ENCODE results near the gene ARHGEF25. TPM values are rescaled to one million over a fixed set of nuclear protein-coding genes. Genes with fewer than 3 reads are reported as not detected.

Gene ARHGEF25
- total RNA-seq, 1 donor from 2014 or later: 28.7 TPM

DNA sequence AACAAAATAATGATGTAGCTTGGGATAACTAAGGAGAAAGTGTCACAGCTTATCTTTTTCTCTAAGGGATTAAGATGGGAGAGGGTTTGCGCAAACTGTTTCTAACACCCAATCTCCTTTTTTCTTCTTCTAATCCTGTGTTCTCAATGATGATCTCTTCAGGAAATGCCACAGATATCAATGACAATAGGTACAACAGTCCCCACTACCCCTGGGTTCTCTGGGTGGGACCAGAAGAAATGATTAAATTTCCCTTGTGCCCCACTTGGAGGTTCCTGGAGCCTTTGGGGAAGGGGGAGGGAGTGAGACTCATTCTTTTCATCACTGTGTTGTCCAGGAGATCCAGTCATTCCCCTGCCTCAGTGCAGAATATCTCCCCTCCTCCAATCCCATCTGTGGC lies 28.8 kb upstream of the ARHGEF25 start:
- Histone ChIP-seq H3K27ac (no peak overlapping the region), H3K4me1 (no peaks in the 10 kb centered on the region), H3K27me3 (no peaks in the 10 kb centered on the region), H3K4me3 (no peak overlapping the region), H3K36me3 (no peaks in the 10 kb centered on the region), H3K9me3 (no peaks in the 10 kb centered on the region)
- intact Hi-C loops (cut with DNase I): no loop called here
- no peak for DNase-seq (ENCODE audit: extremely low spot score in 2 of 2)
- TF ChIP-seq, protein P1, sequence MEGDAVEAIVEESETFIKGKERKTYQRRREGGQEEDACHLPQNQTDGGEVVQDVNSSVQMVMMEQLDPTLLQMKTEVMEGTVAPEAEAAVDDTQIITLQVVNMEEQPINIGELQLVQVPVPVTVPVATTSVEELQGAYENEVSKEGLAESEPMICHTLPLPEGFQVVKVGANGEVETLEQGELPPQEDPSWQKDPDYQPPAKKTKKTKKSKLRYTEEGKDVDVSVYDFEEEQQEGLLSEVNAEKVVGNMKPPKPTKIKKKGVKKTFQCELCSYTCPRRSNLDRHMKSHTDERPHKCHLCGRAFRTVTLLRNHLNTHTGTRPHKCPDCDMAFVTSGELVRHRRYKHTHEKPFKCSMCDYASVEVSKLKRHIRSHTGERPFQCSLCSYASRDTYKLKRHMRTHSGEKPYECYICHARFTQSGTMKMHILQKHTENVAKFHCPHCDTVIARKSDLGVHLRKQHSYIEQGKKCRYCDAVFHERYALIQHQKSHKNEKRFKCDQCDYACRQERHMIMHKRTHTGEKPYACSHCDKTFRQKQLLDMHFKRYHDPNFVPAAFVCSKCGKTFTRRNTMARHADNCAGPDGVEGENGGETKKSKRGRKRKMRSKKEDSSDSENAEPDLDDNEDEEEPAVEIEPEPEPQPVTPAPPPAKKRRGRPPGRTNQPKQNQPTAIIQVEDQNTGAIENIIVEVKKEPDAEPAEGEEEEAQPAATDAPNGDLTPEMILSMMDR (IDR thresholded peaks at IDR 0.05): no peak
- TF ChIP-seq POLR2A (IDR thresholded peaks at IDR 0.05) (no peak), POLR2AphosphoS5 (IDR thresholded peaks at IDR 0.05; ENCODE audit: insufficient read depth in 1 of 2, low read depth in 1 of 2) (no peak)

- Histone ChIP-seq H3K4me1 (no peaks in the 10 kb centered on the region), H3K9me3 (no peaks in the 10 kb centered on the region), H3K27ac (no peak overlapping the region), H3K4me3 (no peak overlapping the region), H3K36me3 (no peaks in the 10 kb centered on the region), H3K27me3 (no peaks in the 10 kb centered on the region)
- no peak for DNase-seq (ENCODE audit: extremely low spot score in 2 of 2)
- TF ChIP-seq POLR2A (IDR thresholded peaks at IDR 0.05) (no peak), POLR2AphosphoS5 (IDR thresholded peaks at IDR 0.05; ENCODE audit: insufficient read depth in 1 of 2, low read depth in 1 of 2) (no peak)
- TF ChIP-seq, protein P1 (IDR thresholded peaks at IDR 0.05): peak; percentile 93 to 98 (median 95)
- intact Hi-C loops (cut with DNase I): loop anchor here (1.0 kb wide), 1 partner anchor 37 kb away; no protein-coding TSS in a partner anchor
Observed at GRCh38 chr12:57583008-57583831, 28.0 kb upstream of the ARHGEF25 start.

- TF ChIP-seq, protein P1 (IDR thresholded peaks at IDR 0.05): no peak
- TF ChIP-seq POLR2AphosphoS5 (IDR thresholded peaks at IDR 0.05; ENCODE audit: insufficient read depth in 1 of 2, low read depth in 1 of 2) (no peak), POLR2A (IDR thresholded peaks at IDR 0.05) (no peak)
- Histone ChIP-seq H3K4me3 (no peak overlapping the region), H3K27ac (no peak overlapping the region), H3K36me3 (no peaks in the 10 kb centered on the region), H3K4me1 (no peaks in the 10 kb centered on the region), H3K27me3 (no peaks in the 10 kb centered on the region), H3K9me3 (no peaks in the 10 kb centered on the region)
- intact Hi-C loops (cut with DNase I): no loop called here
- DNase-seq (ENCODE audit: extremely low spot score in 2 of 2): no peak
Observed at GRCh38 chr12:57584050-57584449, 27.2 kb upstream of the ARHGEF25 start.

GRCh38 chr12:57584690-57585089 lies 26.5 kb upstream of the ARHGEF25 start:
- intact Hi-C loops (cut with DNase I): no loop called here
- no peaks in the 10 kb centered on the region for H3K27me3 ChIP-seq

More at GRCh38 chr12:57584690-57585089, 26.5 kb upstream of the ARHGEF25 start:
- H3K4me3 ChIP-seq: no peak overlapping the region
- no peak for TF ChIP-seq POLR2A (IDR thresholded peaks at IDR 0.05)
- no peak for TF ChIP-seq POLR2AphosphoS5 (IDR thresholded peaks at IDR 0.05; ENCODE audit: insufficient read depth in 1 of 2, low read depth in 1 of 2)
- TF ChIP-seq, protein P1 (IDR thresholded peaks at IDR 0.05): no peak
- no peak overlapping the region for H3K27ac ChIP-seq
- no peak for DNase-seq (ENCODE audit: extremely low spot score in 2 of 2)
- H3K4me1 ChIP-seq: no peaks in the 10 kb centered on the region
- no peaks in the 10 kb centered on the region for H3K9me3 ChIP-seq
- no peaks in the 10 kb centered on the region for H3K36me3 ChIP-seq

Data from vagina (tissue), 2 donors.